ENCODE measurements around the gene COMT. TPM values are rescaled to one million over a fixed set of nuclear protein-coding genes. Genes with fewer than 3 reads are reported as not detected.

COMT gene
- total and polyA plus RNA-seq, 9 of the 15 experiments (the other 6 are each of a cell fraction or from before 2014, with no cell fraction given): 12.5 to 351 (median 155) TPM

- TF ChIP-seq CHD7 (IDR thresholded peaks at IDR 0.05; ENCODE audit: low read depth, low read length): peak; percentile 46
- TF ChIP-seq RBBP5 (IDR thresholded peaks at IDR 0.05; ENCODE audit: borderline replicate concordance, insufficient read depth, low read length, poor library complexity, severe bottlenecking): peak; percentile 23
- TF ChIP-seq CCAR2 (IDR thresholded peaks at IDR 0.05; ENCODE audit: low read depth, low read length): 0 out of 2 replicates have a peak, but pooled peaks have one; percentile 33
- TF ChIP-seq TCF7L2 (IDR thresholded peaks at IDR 0.05; ENCODE audit: low read depth, low read length): peak; percentile 26; the same call in 1 of the 2 replicates
- TF ChIP-seq ZNF41 (CRISPR knock-in tag; conservative IDR thresholded peaks at IDR 0.05): peak; percentile 68
- peak; percentile 3 for TF ChIP-seq POU5F1 (IDR thresholded peaks at IDR 0.05; ENCODE audit: borderline replicate concordance, low read depth, low read length, partially characterized antibody)
- TF ChIP-seq ZFPM2 (CRISPR knock-in tag; IDR thresholded peaks at IDR 0.05): peak; percentile 76; the same call in 1 of the 2 replicates
- peak; percentile 28; the same call in 1 of the 2 replicates for TF ChIP-seq ZNF57 (CRISPR knock-in tag; IDR thresholded peaks at IDR 0.05)
- no peak for TF ChIP-seq GATAD2B (IDR thresholded peaks at IDR 0.05; ENCODE audit: borderline replicate concordance)
Observed at GRCh38 chr22:19940536-19941364, 822 bp upstream of the COMT start (continued).
